K562 (cell line): ENCODE results near the gene HDAC10. TPM values are rescaled to one million over a fixed set of nuclear protein-coding genes. Genes with fewer than 3 reads are reported as not detected.

Experiments used
- ADNP ChIP-seq: fragments of 200-800 bp; sonication (Bioruptor generic); IDR thresholded peaks from 2 replicates; pipeline ENCODE4 v1.6.1; 2016; ENCODE audit warnings: missing genetic modification characterization, missing compliant biosample characterization
- CBFB ChIP-seq: sonication (generic); formaldehyde crosslinking; IDR thresholded peaks from 2 replicates; pipeline ENCODE4 v1.4.0; 2020; ENCODE audit warnings: mild to moderate bottlenecking, missing genetic modification reagents
- CBX3 ChIP-seq, 2 experiments: IDR thresholded peaks; 1 replicate in 1 of 2; 2 replicates in 1 of 2; pipeline ENCODE4 v1.6.1; 2012; ENCODE audit warnings: inconsistent platforms in 2 of 2, low read length in 2 of 2, borderline replicate concordance in 1 of 2, control low read depth in 1 of 2
- CC2D1A ChIP-seq: fragments of 450-650 bp; IDR thresholded peaks from 2 replicates; pipeline ENCODE4 v1.6.1; 2017; ENCODE audit warnings: mild to moderate bottlenecking
- CSDE1 ChIP-seq, 2 experiments: fragments of 450-650 bp; IDR thresholded peaks; 2 replicates each; pipeline ENCODE4 v1.6.1; 2016; ENCODE audit warnings: mild to moderate bottlenecking in 1 of 2
- CXXC5 ChIP-seq: fragments of 250-450 bp; sonication (Bioruptor Pico); IDR thresholded peaks from 2 replicates; pipeline ENCODE4 v1.8.0; 2022; ENCODE audit warnings: inconsistent platforms, mild to moderate bottlenecking, moderate library complexity
- EGR1 ChIP-seq: fragments of 450-650 bp; conservative IDR thresholded peaks from 2 replicates; pipeline ENCODE4 v1.6.1; 2017; ENCODE audit warnings: mild to moderate bottlenecking
- HNRNPLL ChIP-seq: fragments of 200-400 bp; formaldehyde crosslinking; IDR thresholded peaks from 2 replicates; pipeline ENCODE4 v1.6.1; 2017; ENCODE audit warnings: low read length, low read depth, mild to moderate bottlenecking; ENCODE audit not compliant: poor library complexity, severe bottlenecking
- NR2C2 ChIP-seq, 2 experiments: fragments of 200-800 bp in 1 of 2; sonication (Bioruptor generic) in 1 of 2; sonication (generic) in 1 of 2; formaldehyde crosslinking in 1 of 2; IDR thresholded peaks; 2 replicates each; pipeline versions ENCODE4 v1.6.1 to v1.8.0; 2016 to 2022; ENCODE audit warnings: mild to moderate bottlenecking in 1 of 2, missing compliant biosample characterization in 1 of 2, missing genetic modification characterization in 1 of 2, missing genetic modification reagents in 1 of 2
- PHB ChIP-seq: fragments of 250-450 bp; sonication (Bioruptor Pico); IDR thresholded peaks from 2 replicates; pipeline ENCODE4 v1.5.0; 2021
- POLR2A ChIP-seq: fragments of 450-650 bp; conservative IDR thresholded peaks from 2 replicates; pipeline ENCODE4 v1.6.1; 2016
- POLR2G ChIP-seq: fragments of 200-400 bp; formaldehyde crosslinking; IDR thresholded peaks from 2 replicates; pipeline ENCODE4 v1.6.1; 2017; ENCODE audit warnings: low read depth, mild to moderate bottlenecking, antibody characterized with exemption, low read length, moderate library complexity
- PTTG1 ChIP-seq: fragments of 450-650 bp; IDR thresholded peaks from 2 replicates; pipeline ENCODE4 v1.6.1; 2016; ENCODE audit warnings: low read depth, mild to moderate bottlenecking, missing genetic modification characterization, missing compliant biosample characterization
- RBFOX2 ChIP-seq: fragments of 200-400 bp; formaldehyde crosslinking; IDR thresholded peaks from 2 replicates; pipeline ENCODE4 v1.6.1; 2017; ENCODE audit warnings: low read depth, mild to moderate bottlenecking, low read length, moderate library complexity
- SIN3A ChIP-seq, 2 experiments: fragments of 150-350 bp in 1 of 2; IDR thresholded peaks; 2 replicates each; pipeline ENCODE4 v1.6.1; 2011 to 2016; ENCODE audit warnings: borderline replicate concordance in 2 of 2, low read depth in 2 of 2, low read length in 2 of 2, mild to moderate bottlenecking in 2 of 2, moderate library complexity in 2 of 2; ENCODE audit not compliant: control insufficient read depth in 1 of 2
- TEAD4 ChIP-seq, 2 experiments: sonication (generic) in 1 of 2; formaldehyde crosslinking in 1 of 2; IDR thresholded peaks; 2 replicates each; pipeline versions ENCODE4 v1.6.1 to v1.8.0; 2012 to 2022; ENCODE audit warnings: borderline replicate concordance in 1 of 2, inconsistent platforms in 1 of 2, low read length in 1 of 2, mild to moderate bottlenecking in 1 of 2, missing genetic modification reagents in 1 of 2
- XRCC3 ChIP-seq: fragments of 450-650 bp; IDR thresholded peaks from 2 replicates; pipeline ENCODE4 v1.6.1; 2017; ENCODE audit warnings: mild to moderate bottlenecking, moderate library complexity
- ZFX ChIP-seq: sonication (generic); formaldehyde crosslinking; IDR thresholded peaks from 2 replicates; pipeline ENCODE4 v1.8.0; 2022; ENCODE audit warnings: mild to moderate bottlenecking, missing genetic modification reagents, moderate library complexity
- ZNF134 ChIP-seq: fragments of 250-450 bp; sonication (Bioruptor Pico); conservative IDR thresholded peaks from 2 replicates; pipeline ENCODE4 v1.4.0; 2020
- ZNF431 ChIP-seq: sonication (generic); formaldehyde crosslinking; IDR thresholded peaks from 2 replicates; pipeline ENCODE4 v1.8.0; 2022; ENCODE audit warnings: mild to moderate bottlenecking, missing genetic modification reagents
- ZNF518B ChIP-seq: fragments of 250-450 bp; sonication (Bioruptor Pico); IDR thresholded peaks from 2 replicates; pipeline ENCODE4 v1.5.0; 2021; ENCODE audit warnings: mild to moderate bottlenecking, moderate library complexity
- ZNF830 ChIP-seq: fragments of 250-450 bp; sonication (Bioruptor Pico); IDR thresholded peaks from 2 replicates; pipeline ENCODE4 v1.5.0; 2021; ENCODE audit warnings: mild to moderate bottlenecking
- polyA plus RNA-seq, 8 experiments: library from polyadenylated mRNA; depleted of rRNA in 4 of 8; stranded (reverse) in 5 of 8; unstranded in 3 of 8; fragments of >200 nt; fragmentation: Nextera tagmentation in 2 of 8; fragmentation: Illumina TruSeq in 1 of 8; extraction: Ambion mirVana in 2 of 8; extraction: Trizol in 1 of 8; gene quantifications; 2 replicates each; pipeline versions ENCODE4 v1.2.1 to v1.2.3, GENCODE V29; 2011 to 2014; ENCODE audit warnings: inconsistent platforms in 1 of 8, missing spikeins in 1 of 8
- total RNA-seq, 7 experiments: library from RNA; depleted of rRNA in 6 of 7; stranded (reverse); fragments of >200 nt in 6 of 7; fragmentation: Illumina TruSeq in 2 of 7; extraction: Trizol in 2 of 7; gene quantifications; 2 replicates each; pipeline versions ENCODE4 v1.2.1 to v1.2.3, GENCODE V29; 2011 to 2021; ENCODE audit warnings: low replicate concordance in 1 of 7
- TF ChIP-seq, protein P1 (sequence below): fragments of 250-450 bp; sonication (Bioruptor Pico); IDR thresholded peaks from 2 replicates; pipeline ENCODE4 v1.5.0; 2020; ENCODE audit warnings: mild to moderate bottlenecking, borderline replicate concordance

The HDAC10 gene
- total and polyA plus RNA-seq, 9 of the 15 experiments (the other 6 are each of a cell fraction or from before 2014, with no cell fraction given): 0.10 to 44.2 (median 6.5) TPM

- TF ChIP-seq NR2C2 (CRISPR knock-in tag; IDR thresholded peaks at IDR 0.05) (no peak), NR2C2 (tag; IDR thresholded peaks at IDR 0.05) (peak; percentile 55), TEAD4 (IDR thresholded peaks at IDR 0.05; ENCODE audit: low read length) (no peak), TEAD4 (CRISPR knock-in tag; IDR thresholded peaks at IDR 0.05; ENCODE audit: borderline replicate concordance) (no peak), CBX3 (IDR thresholded peaks at IDR 0.05; ENCODE audit: borderline replicate concordance in 1 of 2, low read length in 2 of 2) (no peak), PTTG1 (no peak), ZNF830 (no peak), PHB (CRISPR knock-in tag) (no peak), ADNP (tag) (no peak), ZFX (CRISPR knock-in tag) (peak; percentile 57; the same call in 1 of the 2 replicates), CXXC5 (CRISPR knock-in tag) (peak; percentile 17), ZNF431 (CRISPR knock-in tag) (0 out of 2 replicates have a peak, but pooled peaks have one; percentile 44), CBFB (no peak), SIN3A (IDR thresholded peaks at IDR 0.05; ENCODE audit: borderline replicate concordance in 2 of 2, control insufficient read depth in 1 of 2, low read depth in 2 of 2, low read length in 2 of 2) (peak in 1 of 2 experiments; percentile 79; a peak in 2 of 4 replicates), POLR2G (peak; percentile 70), ZNF134 (CRISPR knock-in tag) (no peak), CC2D1A (no peak), CSDE1 (IDR thresholded peaks at IDR 0.05) (no peak), POLR2A (0 out of 2 replicates have a peak, but pooled peaks have one; percentile 28), RBFOX2 (peak; percentile 60), XRCC3 (no peak), ZNF518B (CRISPR knock-in tag) (no peak), HNRNPLL (no peak), EGR1 (no peak)
- TF ChIP-seq, protein P1, sequence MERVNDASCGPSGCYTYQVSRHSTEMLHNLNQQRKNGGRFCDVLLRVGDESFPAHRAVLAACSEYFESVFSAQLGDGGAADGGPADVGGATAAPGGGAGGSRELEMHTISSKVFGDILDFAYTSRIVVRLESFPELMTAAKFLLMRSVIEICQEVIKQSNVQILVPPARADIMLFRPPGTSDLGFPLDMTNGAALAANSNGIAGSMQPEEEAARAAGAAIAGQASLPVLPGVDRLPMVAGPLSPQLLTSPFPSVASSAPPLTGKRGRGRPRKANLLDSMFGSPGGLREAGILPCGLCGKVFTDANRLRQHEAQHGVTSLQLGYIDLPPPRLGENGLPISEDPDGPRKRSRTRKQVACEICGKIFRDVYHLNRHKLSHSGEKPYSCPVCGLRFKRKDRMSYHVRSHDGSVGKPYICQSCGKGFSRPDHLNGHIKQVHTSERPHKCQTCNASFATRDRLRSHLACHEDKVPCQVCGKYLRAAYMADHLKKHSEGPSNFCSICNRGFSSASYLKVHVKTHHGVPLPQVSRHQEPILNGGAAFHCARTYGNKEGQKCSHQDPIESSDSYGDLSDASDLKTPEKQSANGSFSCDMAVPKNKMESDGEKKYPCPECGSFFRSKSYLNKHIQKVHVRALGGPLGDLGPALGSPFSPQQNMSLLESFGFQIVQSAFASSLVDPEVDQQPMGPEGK: no peak
Measured at GRCh38 chr22:50260801-50261614, 9.9 kb upstream of the HDAC10 start (continued).
